Measurements from ENCODE around the gene ZNF697. TPM values are rescaled to one million over a fixed set of nuclear protein-coding genes. Genes with fewer than 3 reads are reported as not detected.

The ZNF697 gene
- total and polyA plus RNA-seq, 2 of the 4 experiments (the other 2 are of a cell fraction): 6.2 to 10.2 TPM

DNA sequence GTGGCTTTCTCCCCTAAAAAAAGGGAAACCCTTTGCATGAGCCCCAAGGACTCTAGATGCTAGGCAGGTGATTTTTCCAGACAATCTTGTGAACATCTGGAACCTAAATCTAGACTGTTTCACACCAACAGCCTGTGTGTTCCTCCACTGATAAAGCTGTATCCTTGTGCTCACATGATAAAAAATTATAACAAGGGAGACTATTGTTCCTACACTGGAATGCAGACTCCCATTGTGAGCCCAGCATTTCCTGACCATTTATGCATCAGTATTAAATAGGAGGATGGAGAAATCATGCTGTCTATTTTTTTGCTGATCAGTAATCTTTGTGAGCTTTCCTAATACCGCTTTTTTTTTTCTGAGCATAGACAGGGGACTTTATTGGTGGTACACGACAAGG lies 52.5 kb downstream of the ZNF697 start:
- no peak overlapping the region for H4K91ac ChIP-seq (ENCODE audit: insufficient read depth, low read depth, low read length)
- H3K23ac ChIP-seq (ENCODE audit: low read depth, low read length): no peak overlapping the region
- no peaks in the 10 kb centered on the region for H3K79me1 ChIP-seq (ENCODE audit: low read depth in 1 of 2, low read length in 2 of 2)
- in situ Hi-C loops (cut with MboI; ENCODE audit: low sequenced_read_pairs) (no loop called here), dilution Hi-C loops (cut with HindIII; ENCODE audit: low sequenced_read_pairs, unreplicated experiment) (no loop called here), intact Hi-C loops (cut with micrococcal nuclease) (no loop called here)
- H3K27ac ChIP-seq (ENCODE audit: insufficient read depth, low read length): no peak overlapping the region
- H2BK20ac ChIP-seq (ENCODE audit: low read depth, low read length): no peak overlapping the region
- no peak overlapping the region for H2AK5ac ChIP-seq (ENCODE audit: low read depth, low read length)
- CTCF ChIA-PET: no interaction called here
- H2AFZ ChIP-seq (replicated peaks; ENCODE audit: low read length, poor library complexity): no peak overlapping the region
- H3K9me3 ChIP-seq (ENCODE audit: control insufficient read depth, insufficient read depth, low read length): no peaks in the 10 kb centered on the region
- no peak overlapping the region for H2BK15ac ChIP-seq (ENCODE audit: low read depth, low read length)
- H4K20me1 ChIP-seq (ENCODE audit: insufficient read depth, low read length): no peaks in the 10 kb centered on the region
- no peak overlapping the region for H3K4me3 ChIP-seq (ENCODE audit: insufficient read depth, low read depth, low read length)
- WGBS, 2 experiments (ENCODE audit: extremely low coverage in 2 of 2, insufficient read length in 1 of 2): no CpG with 5 or more reads among the region's 2 CpGs
- H3K4me2 ChIP-seq (ENCODE audit: low read depth, low read length): no peak overlapping the region
- no peak overlapping the region for H3K9ac ChIP-seq (ENCODE audit: low read depth, low read length)
- ATAC-seq (ENCODE audit: low read depth): no peak
- no peak overlapping the region for H4K5ac ChIP-seq (ENCODE audit: low read depth, low read length)
- TF ChIP-seq BHLHE40 (IDR thresholded peaks at IDR 0.05; ENCODE audit: low read depth, low read length) (no peak), MAZ (IDR thresholded peaks at IDR 0.05; ENCODE audit: borderline replicate concordance, low read depth, low read length) (no peak), RAD21 (IDR thresholded peaks at IDR 0.05; ENCODE audit: low read length) (no peak), MXI1 (IDR thresholded peaks at IDR 0.05; ENCODE audit: borderline replicate concordance, low read depth, low read length) (no peak), SMC3 (IDR thresholded peaks at IDR 0.05; ENCODE audit: low read depth, low read length) (no peak), MAFK (IDR thresholded peaks at IDR 0.05; ENCODE audit: low read depth, low read length) (no peak), RCOR1 (IDR thresholded peaks at IDR 0.05; ENCODE audit: insufficient replicate concordance, low read length) (no peak), CHD1 (IDR thresholded peaks at IDR 0.05; ENCODE audit: low read depth, low read length) (no peak)
- TF ChIP-seq, protein P1, sequence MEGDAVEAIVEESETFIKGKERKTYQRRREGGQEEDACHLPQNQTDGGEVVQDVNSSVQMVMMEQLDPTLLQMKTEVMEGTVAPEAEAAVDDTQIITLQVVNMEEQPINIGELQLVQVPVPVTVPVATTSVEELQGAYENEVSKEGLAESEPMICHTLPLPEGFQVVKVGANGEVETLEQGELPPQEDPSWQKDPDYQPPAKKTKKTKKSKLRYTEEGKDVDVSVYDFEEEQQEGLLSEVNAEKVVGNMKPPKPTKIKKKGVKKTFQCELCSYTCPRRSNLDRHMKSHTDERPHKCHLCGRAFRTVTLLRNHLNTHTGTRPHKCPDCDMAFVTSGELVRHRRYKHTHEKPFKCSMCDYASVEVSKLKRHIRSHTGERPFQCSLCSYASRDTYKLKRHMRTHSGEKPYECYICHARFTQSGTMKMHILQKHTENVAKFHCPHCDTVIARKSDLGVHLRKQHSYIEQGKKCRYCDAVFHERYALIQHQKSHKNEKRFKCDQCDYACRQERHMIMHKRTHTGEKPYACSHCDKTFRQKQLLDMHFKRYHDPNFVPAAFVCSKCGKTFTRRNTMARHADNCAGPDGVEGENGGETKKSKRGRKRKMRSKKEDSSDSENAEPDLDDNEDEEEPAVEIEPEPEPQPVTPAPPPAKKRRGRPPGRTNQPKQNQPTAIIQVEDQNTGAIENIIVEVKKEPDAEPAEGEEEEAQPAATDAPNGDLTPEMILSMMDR (conservative IDR thresholded peaks at IDR 0.05; ENCODE audit: low read depth, low read length): no peak
- TF ChIP-seq, protein P2, sequence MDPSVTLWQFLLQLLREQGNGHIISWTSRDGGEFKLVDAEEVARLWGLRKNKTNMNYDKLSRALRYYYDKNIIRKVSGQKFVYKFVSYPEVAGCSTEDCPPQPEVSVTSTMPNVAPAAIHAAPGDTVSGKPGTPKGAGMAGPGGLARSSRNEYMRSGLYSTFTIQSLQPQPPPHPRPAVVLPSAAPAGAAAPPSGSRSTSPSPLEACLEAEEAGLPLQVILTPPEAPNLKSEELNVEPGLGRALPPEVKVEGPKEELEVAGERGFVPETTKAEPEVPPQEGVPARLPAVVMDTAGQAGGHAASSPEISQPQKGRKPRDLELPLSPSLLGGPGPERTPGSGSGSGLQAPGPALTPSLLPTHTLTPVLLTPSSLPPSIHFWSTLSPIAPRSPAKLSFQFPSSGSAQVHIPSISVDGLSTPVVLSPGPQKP (IDR thresholded peaks at IDR 0.05; ENCODE audit: borderline replicate concordance, low read depth, low read length): no peak
- no peak overlapping the region for H2AK9ac ChIP-seq (replicated peaks; ENCODE audit: low read depth, low read length, poor library complexity)
- no peak overlapping the region for H3K56ac ChIP-seq (ENCODE audit: extremely low read depth, insufficient read depth, low read length)
- no peak overlapping the region for H2BK5ac ChIP-seq (ENCODE audit: low read depth, low read length, poor library complexity, severe bottlenecking)
- BruUV-seq (replicated peaks): no TSS peak
- H4K8ac ChIP-seq (ENCODE audit: low read depth in 2 of 2, low read length in 2 of 2): no peak overlapping the region
- H2BK120ac ChIP-seq (ENCODE audit: low read depth, low read length): no peak overlapping the region
- DNase-seq: no peak
- H3K27me3 ChIP-seq (ENCODE audit: control insufficient read depth, insufficient read depth, low read length): peaks cover 4% of the 10 kb centered on the region
- no peaks in the 10 kb centered on the region for H3K9me1 ChIP-seq (ENCODE audit: insufficient read depth, low read length)
- H3K14ac ChIP-seq (replicated peaks; ENCODE audit: low read depth, low read length): no peak overlapping the region
- no peaks in the 10 kb centered on the region for H3K4me1 ChIP-seq (ENCODE audit: control insufficient read depth, insufficient read depth, low read length)
- no peak overlapping the region for H3K4ac ChIP-seq (ENCODE audit: low read depth, low read length)
- POLR2A ChIA-PET (ENCODE audit: unreplicated experiment): no interaction called here
- no peak overlapping the region for H3K18ac ChIP-seq (ENCODE audit: low read depth, low read length)
- no peaks in the 10 kb centered on the region for H3K36me3 ChIP-seq (ENCODE audit: control insufficient read depth, insufficient read depth, low read length)

Measured in IMR-90 (cell line).